AG09309 (cell line): ENCODE data around the gene SIKE1.

Experiments
- DNase-seq: peaks from one replicate; pipeline ENCODE4 v3.0.0-alpha.2; 2010; ENCODE audit warnings: low read depth
- H3K4me3 ChIP-seq: 2 replicates; pipeline ENCODE4 v1.5.1; 2011; ENCODE audit warnings: mild to moderate bottlenecking, low read depth, low read length, moderate library complexity; ENCODE audit not compliant: control insufficient read depth
- TF ChIP-seq, protein P1 (sequence below): IDR thresholded peaks from 2 replicates; pipeline ENCODE4 v1.5.1; 2011; ENCODE audit warnings: mild to moderate bottlenecking, low read depth, low read length, inconsistent platforms; ENCODE audit not compliant: insufficient read depth, control insufficient read depth; ENCODE audit errors: missing control alignments

The SIKE1 gene

DNA sequence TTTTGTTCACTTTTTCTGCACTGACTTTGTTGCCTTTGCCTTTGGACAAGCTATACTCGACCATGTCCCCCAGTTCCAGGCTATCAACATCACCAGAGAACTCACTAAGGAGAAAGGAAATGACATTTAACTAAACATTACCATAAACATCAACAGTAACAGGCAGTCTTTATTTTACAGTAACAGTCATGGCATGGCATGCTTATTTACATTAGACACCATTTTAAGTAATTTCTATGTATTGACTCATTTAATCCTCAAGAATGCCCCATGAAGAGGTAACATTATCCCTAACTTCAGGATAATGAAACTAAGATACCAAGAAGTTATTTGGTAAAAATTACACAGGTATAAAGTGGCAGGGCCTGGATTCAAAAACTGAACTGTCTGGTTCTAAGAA lies 55.3 kb downstream of the SIKE1 start:
- DNase-seq = no peak

DNA sequence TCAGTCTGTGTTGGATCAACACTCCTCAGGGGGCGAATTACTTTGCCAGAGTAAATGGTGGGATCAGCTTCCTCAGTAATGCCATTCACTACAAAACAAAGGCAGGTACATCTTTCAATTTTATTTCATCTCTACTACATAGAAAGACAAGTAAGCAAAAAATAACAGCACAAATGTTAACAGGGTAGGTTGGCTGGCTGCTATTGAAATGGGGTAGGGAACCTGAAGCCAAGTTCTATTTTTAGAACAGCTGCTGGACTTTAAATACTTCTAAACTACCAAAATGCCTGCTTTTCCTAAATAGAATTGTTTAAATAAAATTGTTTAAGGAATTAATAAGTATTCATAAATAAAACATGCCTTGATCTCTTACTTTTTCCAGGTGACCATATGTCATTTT lies 56.6 kb downstream of the SIKE1 start:
- TF ChIP-seq, protein P1, sequence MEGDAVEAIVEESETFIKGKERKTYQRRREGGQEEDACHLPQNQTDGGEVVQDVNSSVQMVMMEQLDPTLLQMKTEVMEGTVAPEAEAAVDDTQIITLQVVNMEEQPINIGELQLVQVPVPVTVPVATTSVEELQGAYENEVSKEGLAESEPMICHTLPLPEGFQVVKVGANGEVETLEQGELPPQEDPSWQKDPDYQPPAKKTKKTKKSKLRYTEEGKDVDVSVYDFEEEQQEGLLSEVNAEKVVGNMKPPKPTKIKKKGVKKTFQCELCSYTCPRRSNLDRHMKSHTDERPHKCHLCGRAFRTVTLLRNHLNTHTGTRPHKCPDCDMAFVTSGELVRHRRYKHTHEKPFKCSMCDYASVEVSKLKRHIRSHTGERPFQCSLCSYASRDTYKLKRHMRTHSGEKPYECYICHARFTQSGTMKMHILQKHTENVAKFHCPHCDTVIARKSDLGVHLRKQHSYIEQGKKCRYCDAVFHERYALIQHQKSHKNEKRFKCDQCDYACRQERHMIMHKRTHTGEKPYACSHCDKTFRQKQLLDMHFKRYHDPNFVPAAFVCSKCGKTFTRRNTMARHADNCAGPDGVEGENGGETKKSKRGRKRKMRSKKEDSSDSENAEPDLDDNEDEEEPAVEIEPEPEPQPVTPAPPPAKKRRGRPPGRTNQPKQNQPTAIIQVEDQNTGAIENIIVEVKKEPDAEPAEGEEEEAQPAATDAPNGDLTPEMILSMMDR = no peak
- DNase-seq = no peak
- H3K4me3 ChIP-seq = no peak overlapping the region

More for the DNA sequence above, 55.3 kb downstream of the SIKE1 start:
- no peak overlapping the region for H3K4me3 ChIP-seq
- TF ChIP-seq, protein P1 = no peak

GRCh38 chr1:114723457-114723856 lies 57.0 kb downstream of the SIKE1 start:
- DNase-seq = no peak
- TF ChIP-seq, protein P1 = no peak
- no peak overlapping the region for H3K4me3 ChIP-seq

DNA sequence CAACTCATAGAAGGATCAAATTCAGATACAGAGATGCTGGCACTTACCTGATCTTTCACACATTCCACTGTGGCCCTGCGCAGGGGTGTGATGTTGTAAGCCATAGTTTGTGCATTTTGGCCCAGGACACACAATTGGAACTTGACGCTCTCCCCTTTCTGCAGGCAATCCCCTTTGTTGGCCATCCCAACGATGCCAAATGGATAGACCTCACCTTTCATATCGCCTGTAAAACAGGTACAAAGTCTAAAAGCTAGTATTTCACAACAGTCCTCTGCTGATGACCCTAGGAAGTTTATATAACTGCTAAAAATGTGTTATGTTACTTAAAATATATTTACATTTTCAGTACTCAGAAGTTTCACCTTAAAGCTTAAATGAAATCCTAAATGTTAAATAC lies 60.0 kb downstream of the SIKE1 start:
- TF ChIP-seq, protein P1 = no peak

More for the DNA sequence above, 60.0 kb downstream of the SIKE1 start:
- no peak overlapping the region for H3K4me3 ChIP-seq
- no peak for DNase-seq
